ENCODE measurements around the gene USP34. TPM values are rescaled to one million over a fixed set of nuclear protein-coding genes. Genes with fewer than 3 reads are reported as not detected.

USP34 gene
- total RNA-seq, 1 experiment from 2014 or later: 89.4 TPM

- H3K36me3 Mint-ChIP-seq (ENCODE audit: insufficient read depth, unreplicated experiment): peaks cover 18% of the 10 kb centered on the region
- no TSS peak for BruUV-seq (replicated peaks)
- H3K9me3 Mint-ChIP-seq (ENCODE audit: low read depth, unreplicated experiment): no peaks in the 10 kb centered on the region
- TF ChIP-seq, protein P1, sequence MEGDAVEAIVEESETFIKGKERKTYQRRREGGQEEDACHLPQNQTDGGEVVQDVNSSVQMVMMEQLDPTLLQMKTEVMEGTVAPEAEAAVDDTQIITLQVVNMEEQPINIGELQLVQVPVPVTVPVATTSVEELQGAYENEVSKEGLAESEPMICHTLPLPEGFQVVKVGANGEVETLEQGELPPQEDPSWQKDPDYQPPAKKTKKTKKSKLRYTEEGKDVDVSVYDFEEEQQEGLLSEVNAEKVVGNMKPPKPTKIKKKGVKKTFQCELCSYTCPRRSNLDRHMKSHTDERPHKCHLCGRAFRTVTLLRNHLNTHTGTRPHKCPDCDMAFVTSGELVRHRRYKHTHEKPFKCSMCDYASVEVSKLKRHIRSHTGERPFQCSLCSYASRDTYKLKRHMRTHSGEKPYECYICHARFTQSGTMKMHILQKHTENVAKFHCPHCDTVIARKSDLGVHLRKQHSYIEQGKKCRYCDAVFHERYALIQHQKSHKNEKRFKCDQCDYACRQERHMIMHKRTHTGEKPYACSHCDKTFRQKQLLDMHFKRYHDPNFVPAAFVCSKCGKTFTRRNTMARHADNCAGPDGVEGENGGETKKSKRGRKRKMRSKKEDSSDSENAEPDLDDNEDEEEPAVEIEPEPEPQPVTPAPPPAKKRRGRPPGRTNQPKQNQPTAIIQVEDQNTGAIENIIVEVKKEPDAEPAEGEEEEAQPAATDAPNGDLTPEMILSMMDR (IDR thresholded peaks at IDR 0.05; ENCODE audit: unreplicated experiment): no peak
- H3K27ac Mint-ChIP-seq (ENCODE audit: unreplicated experiment): no peak overlapping the region
- H3K4me3 Mint-ChIP-seq (ENCODE audit: low read depth, unreplicated experiment): no peak overlapping the region
- CTCF ChIA-PET: no interaction called here
- no peak for DNase-seq
- intact Hi-C loops (cut with micrococcal nuclease; ENCODE audit: unreplicated experiment): no loop called here
- no peaks in the 10 kb centered on the region for H3K27me3 Mint-ChIP-seq (ENCODE audit: unreplicated experiment)
- H3K4me1 Mint-ChIP-seq (ENCODE audit: low read depth, unreplicated experiment): no peaks in the 10 kb centered on the region
These were observed 202.6 kb downstream of the USP34 start for GRCh38 chr2:61268249-61268648.

DNA sequence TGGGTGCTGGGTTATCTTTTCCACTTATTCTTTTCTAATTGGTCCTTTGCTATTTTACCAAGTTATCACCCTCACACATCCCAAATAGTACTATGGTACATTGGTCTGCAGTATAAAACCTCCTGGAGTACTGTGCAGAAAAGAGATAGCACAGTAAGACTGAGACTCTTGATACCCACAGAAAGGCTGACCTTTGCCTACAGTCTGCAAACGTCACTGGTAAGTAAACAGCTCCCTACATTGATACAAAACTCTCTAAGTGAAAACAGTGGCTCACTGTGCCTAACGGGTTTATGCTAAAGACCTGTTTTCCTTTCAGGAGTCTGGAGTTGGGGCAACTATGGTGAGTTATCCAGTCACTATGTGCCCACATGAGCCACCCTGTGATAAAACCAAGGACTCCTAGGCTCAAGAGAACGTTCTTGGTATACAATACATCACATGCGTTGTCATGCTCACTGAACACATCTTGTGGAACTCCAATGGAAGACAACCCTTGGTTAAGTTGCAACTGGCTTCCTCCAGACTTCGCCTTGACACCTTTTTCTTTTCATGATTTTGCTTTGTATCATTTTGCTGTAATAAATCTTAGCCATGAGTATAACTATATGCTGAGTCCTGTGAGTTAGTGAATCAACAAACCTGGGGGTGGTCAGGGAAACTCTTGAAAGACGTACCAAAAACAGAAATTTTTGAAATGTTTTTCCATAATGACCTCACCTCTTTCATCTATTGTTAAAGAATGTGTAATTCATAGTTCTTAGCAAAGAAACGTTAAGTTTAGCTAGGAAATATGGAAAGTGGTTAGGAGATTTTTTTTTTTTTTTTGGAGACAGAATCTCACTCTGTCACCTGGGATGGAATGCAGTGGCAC is 204.0 kb downstream of the USP34 start:
- Mint-ChIP-seq H3K9me3 (ENCODE audit: low read depth, unreplicated experiment) (no peaks in the 10 kb centered on the region), H3K27ac (ENCODE audit: unreplicated experiment) (no peak overlapping the region), H3K4me3 (ENCODE audit: low read depth, unreplicated experiment) (no peak overlapping the region), H3K27me3 (ENCODE audit: unreplicated experiment) (no peaks in the 10 kb centered on the region), H3K36me3 (ENCODE audit: insufficient read depth, unreplicated experiment) (peaks cover 19% of the 10 kb centered on the region), H3K4me1 (ENCODE audit: low read depth, unreplicated experiment) (no peaks in the 10 kb centered on the region)
- TF ChIP-seq, protein P1 (IDR thresholded peaks at IDR 0.05; ENCODE audit: unreplicated experiment): no peak
- intact Hi-C loops (cut with micrococcal nuclease; ENCODE audit: unreplicated experiment): no loop called here
- CTCF ChIA-PET: no interaction called here
- no TSS peak for BruUV-seq (replicated peaks)
- no peak for DNase-seq

DNA sequence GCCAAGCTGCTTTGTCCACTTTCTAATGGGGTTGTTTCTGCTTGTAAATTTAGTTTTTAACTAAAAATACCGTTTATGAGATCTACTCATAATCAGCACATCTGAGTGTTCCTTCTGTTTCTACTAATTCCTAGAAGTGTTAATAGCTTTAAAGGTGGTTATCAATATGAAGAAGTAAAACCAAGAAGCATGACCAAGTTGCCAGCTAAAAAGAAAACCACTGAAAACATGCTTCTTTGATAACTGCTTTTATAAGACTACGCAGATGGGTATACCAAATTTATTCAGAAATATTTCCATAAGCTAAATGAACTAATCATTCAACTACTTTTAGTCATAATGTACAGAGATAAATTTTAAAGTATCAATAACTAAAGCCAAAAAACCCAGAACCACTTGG is 207.1 kb downstream of the USP34 start:
- no peak overlapping the region for H3K4me3 Mint-ChIP-seq (ENCODE audit: low read depth, unreplicated experiment)
- intact Hi-C loops (cut with micrococcal nuclease; ENCODE audit: unreplicated experiment): no loop called here
- no peaks in the 10 kb centered on the region for H3K27me3 Mint-ChIP-seq (ENCODE audit: unreplicated experiment)
- no peak overlapping the region for H3K27ac Mint-ChIP-seq (ENCODE audit: unreplicated experiment)
- no peak for DNase-seq
- TF ChIP-seq, protein P1 (IDR thresholded peaks at IDR 0.05; ENCODE audit: unreplicated experiment): no peak
- CTCF ChIA-PET: no interaction called here
- no peaks in the 10 kb centered on the region for H3K4me1 Mint-ChIP-seq (ENCODE audit: low read depth, unreplicated experiment)
- H3K9me3 Mint-ChIP-seq (ENCODE audit: low read depth, unreplicated experiment): no peaks in the 10 kb centered on the region
- H3K36me3 Mint-ChIP-seq (ENCODE audit: insufficient read depth, unreplicated experiment): peaks cover 25% of the 10 kb centered on the region
- no TSS peak for BruUV-seq (replicated peaks)

DNA sequence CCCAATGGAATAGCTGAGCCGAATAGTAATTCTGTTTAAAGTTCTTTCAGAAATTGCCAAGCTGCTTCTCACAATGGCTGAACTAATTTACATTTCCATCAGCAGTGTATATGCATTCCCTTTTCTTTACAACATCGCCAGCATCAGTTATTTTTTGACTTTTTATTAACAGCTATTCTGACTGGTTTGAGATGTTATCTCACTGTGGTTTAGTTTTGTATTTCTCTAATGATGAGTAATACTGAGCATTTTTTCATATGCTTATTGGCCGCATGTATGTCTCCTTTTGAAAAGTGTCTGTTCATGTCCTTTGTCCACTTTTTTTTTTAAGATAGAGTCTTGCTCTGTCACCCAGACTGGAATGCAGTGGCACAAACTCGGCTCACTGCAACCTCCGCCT is 208.2 kb downstream of the USP34 start:
- Mint-ChIP-seq H3K4me3 (ENCODE audit: low read depth, unreplicated experiment) (no peak overlapping the region), H3K27ac (ENCODE audit: unreplicated experiment) (no peak overlapping the region), H3K36me3 (ENCODE audit: insufficient read depth, unreplicated experiment) (peaks cover 20% of the 10 kb centered on the region), H3K9me3 (ENCODE audit: low read depth, unreplicated experiment) (no peaks in the 10 kb centered on the region), H3K4me1 (ENCODE audit: low read depth, unreplicated experiment) (no peaks in the 10 kb centered on the region), H3K27me3 (ENCODE audit: unreplicated experiment) (no peaks in the 10 kb centered on the region)
- intact Hi-C loops (cut with micrococcal nuclease; ENCODE audit: unreplicated experiment): no loop called here
- TF ChIP-seq, protein P1 (IDR thresholded peaks at IDR 0.05; ENCODE audit: unreplicated experiment): no peak
- BruUV-seq (replicated peaks): no TSS peak
- CTCF ChIA-PET: interaction anchor here (0.6 to 0.7 kb wide), 2 partner anchors 11 to 696 kb away, joined by 3 to 4 read pairs; no protein-coding TSS in a partner anchor
- no peak for DNase-seq
